ENCODE measurements around the gene G3BP2.

GRCh38 chr4:75696581-75696980, 23.4 kb upstream of the G3BP2 start:
- TF ChIP-seq CTCF (IDR thresholded peaks at IDR 0.05; ENCODE audit: low read length) (no peak), EZH2 (IDR thresholded peaks at IDR 0.05; ENCODE audit: borderline replicate concordance, low read length) (no peak)
